ENCODE data around the gene TEKT3. TPM values are rescaled to one million over a fixed set of nuclear protein-coding genes. Genes with fewer than 3 reads are reported as not detected.

TEKT3 gene
- total and polyA plus RNA-seq, 2 of the 4 experiments (the other 2 are of a cell fraction), result 0.15 TPM; not detected in 1

DNA sequence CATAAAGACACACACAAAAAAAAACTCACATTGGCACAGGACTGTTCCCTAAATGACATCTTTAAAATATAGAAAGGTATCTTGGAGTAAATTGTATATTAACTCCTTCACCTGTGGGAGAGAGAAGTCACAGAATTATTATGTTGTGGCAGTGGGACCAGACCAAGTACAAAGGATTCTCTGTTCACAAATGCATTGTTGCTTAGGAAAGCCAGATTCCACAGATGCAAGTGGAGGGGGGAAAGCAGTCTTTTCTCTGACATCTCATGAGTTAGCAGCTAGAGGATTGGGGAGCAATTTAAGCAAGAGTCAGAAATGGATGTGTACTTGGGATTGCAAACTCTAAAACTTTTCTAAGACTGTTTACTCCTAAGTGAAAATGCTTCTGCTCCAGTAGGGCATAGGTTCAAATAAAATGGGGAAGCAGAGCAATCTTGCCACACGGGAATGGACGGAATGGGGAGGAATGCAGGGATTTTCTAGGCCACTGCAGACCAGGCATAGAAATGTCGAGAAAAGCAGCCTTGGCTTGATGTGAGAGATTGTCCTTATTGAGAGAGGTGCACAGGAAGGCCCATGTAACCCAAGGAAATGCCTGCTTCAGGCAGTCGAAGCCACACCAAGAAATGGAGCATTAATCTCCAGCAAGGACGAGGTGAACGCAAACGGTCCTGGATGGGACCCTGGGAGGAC is 72.2 kb downstream of the TEKT3 start:
- in situ Hi-C loops (cut with MboI; ENCODE audit: low sequenced_read_pairs) (loop anchor here (10.0 to 25.0 kb wide), 3 partner anchors 166 to 693 kb away; no protein-coding TSS in a partner anchor), dilution Hi-C loops (cut with HindIII; ENCODE audit: low sequenced_read_pairs, unreplicated experiment) (no loop called here), intact Hi-C loops (cut with micrococcal nuclease) (loop anchor here (10.0 kb wide), 1 partner anchor 76 kb away; the partner anchor contains the start of gene TEKT3)
- Histone ChIP-seq H2AFZ (replicated peaks; ENCODE audit: low read length, poor library complexity) (no peak overlapping the region), H4K8ac (ENCODE audit: low read depth in 2 of 2, low read length in 2 of 2) (no peak overlapping the region), H3K4ac (ENCODE audit: low read depth, low read length) (no peak overlapping the region), H2BK20ac (ENCODE audit: low read depth, low read length) (no peak overlapping the region), H2BK5ac (ENCODE audit: low read depth, low read length, poor library complexity, severe bottlenecking) (no peak overlapping the region), H3K4me1 (ENCODE audit: control insufficient read depth, insufficient read depth, low read length) (peaks cover 20% of the 10 kb centered on the region), H4K5ac (ENCODE audit: low read depth, low read length) (no peak overlapping the region), H4K91ac (ENCODE audit: insufficient read depth, low read depth, low read length) (no peak overlapping the region), H3K9me1 (ENCODE audit: insufficient read depth, low read length) (peaks cover 15% of the 10 kb centered on the region), H3K36me3 (ENCODE audit: control insufficient read depth, insufficient read depth, low read length) (no peaks in the 10 kb centered on the region), H3K79me1 (ENCODE audit: low read depth in 1 of 2, low read length in 2 of 2) (no peaks in the 10 kb centered on the region), H2AK5ac (ENCODE audit: low read depth, low read length) (peak overlapping the region; percentile 25), H3K9ac (ENCODE audit: low read depth, low read length) (no peak overlapping the region), H2AK9ac (replicated peaks; ENCODE audit: low read depth, low read length, poor library complexity) (peak overlapping the region; percentile 15), H2BK15ac (ENCODE audit: low read depth, low read length) (no peak overlapping the region), H3K56ac (ENCODE audit: extremely low read depth, insufficient read depth, low read length) (no peak overlapping the region), H3K27me3 (ENCODE audit: control insufficient read depth, insufficient read depth, low read length) (peaks cover 50% of the 10 kb centered on the region), H4K20me1 (ENCODE audit: insufficient read depth, low read length) (peaks cover 13% of the 10 kb centered on the region; the same call in 1 of the 2 replicates), H2BK120ac (ENCODE audit: low read depth, low read length) (no peak overlapping the region), H3K27ac (ENCODE audit: insufficient read depth, low read length) (no peak overlapping the region), H3K23ac (ENCODE audit: low read depth, low read length) (no peak overlapping the region), H3K14ac (replicated peaks; ENCODE audit: low read depth, low read length) (no peak overlapping the region), H3K9me3 (ENCODE audit: control insufficient read depth, insufficient read depth, low read length) (peaks cover 4% of the 10 kb centered on the region), H3K18ac (ENCODE audit: low read depth, low read length) (no peak overlapping the region), H3K4me3 (ENCODE audit: insufficient read depth, low read depth, low read length) (no peak overlapping the region), H3K4me2 (ENCODE audit: low read depth, low read length) (no peak overlapping the region)
- DNase-seq (no peak), ATAC-seq (ENCODE audit: low read depth) (no peak)
- POLR2A ChIA-PET (ENCODE audit: unreplicated experiment), result no interaction called here
- CTCF ChIA-PET, result no interaction called here
- WGBS, 2 experiments (ENCODE audit: extremely low coverage in 2 of 2, insufficient read length in 1 of 2), result 80% methylated on average over 3 of the region's 7 CpGs; no CpG with 5 or more reads in 1 of the 2 experiments
- no TSS peak for BruUV-seq (replicated peaks)
- TF ChIP-seq, protein P1, sequence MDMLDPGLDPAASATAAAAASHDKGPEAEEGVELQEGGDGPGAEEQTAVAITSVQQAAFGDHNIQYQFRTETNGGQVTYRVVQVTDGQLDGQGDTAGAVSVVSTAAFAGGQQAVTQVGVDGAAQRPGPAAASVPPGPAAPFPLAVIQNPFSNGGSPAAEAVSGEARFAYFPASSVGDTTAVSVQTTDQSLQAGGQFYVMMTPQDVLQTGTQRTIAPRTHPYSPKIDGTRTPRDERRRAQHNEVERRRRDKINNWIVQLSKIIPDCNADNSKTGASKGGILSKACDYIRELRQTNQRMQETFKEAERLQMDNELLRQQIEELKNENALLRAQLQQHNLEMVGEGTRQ (IDR thresholded peaks at IDR 0.05; ENCODE audit: low read depth, low read length), result no peak
